Activated naive CD8-positive, alpha-beta T cell (primary cell): ENCODE results near the gene NDUFA8.

Experiments
- H3K27ac Mint-ChIP-seq: one replicate; pipeline ENCODE4 v1.8.0; 2021; ENCODE audit warnings: mixed read lengths
- H3K27me3 Mint-ChIP-seq: one replicate; pipeline ENCODE4 v1.8.0; 2021; ENCODE audit warnings: mixed read lengths
- H3K36me3 Mint-ChIP-seq: one replicate; pipeline ENCODE4 v1.8.0; 2021; ENCODE audit warnings: mixed read lengths
- H3K4me1 Mint-ChIP-seq: one replicate; pipeline ENCODE4 v1.8.0; 2021; ENCODE audit warnings: low read depth, mixed read lengths
- H3K4me3 Mint-ChIP-seq: one replicate; pipeline ENCODE4 v1.8.0; 2021; ENCODE audit warnings: mild to moderate bottlenecking, mixed read lengths
- H3K9me3 Mint-ChIP-seq: one replicate; pipeline ENCODE4 v1.8.0; 2021; ENCODE audit warnings: low read depth, mixed read lengths

Gene NDUFA8

DNA sequence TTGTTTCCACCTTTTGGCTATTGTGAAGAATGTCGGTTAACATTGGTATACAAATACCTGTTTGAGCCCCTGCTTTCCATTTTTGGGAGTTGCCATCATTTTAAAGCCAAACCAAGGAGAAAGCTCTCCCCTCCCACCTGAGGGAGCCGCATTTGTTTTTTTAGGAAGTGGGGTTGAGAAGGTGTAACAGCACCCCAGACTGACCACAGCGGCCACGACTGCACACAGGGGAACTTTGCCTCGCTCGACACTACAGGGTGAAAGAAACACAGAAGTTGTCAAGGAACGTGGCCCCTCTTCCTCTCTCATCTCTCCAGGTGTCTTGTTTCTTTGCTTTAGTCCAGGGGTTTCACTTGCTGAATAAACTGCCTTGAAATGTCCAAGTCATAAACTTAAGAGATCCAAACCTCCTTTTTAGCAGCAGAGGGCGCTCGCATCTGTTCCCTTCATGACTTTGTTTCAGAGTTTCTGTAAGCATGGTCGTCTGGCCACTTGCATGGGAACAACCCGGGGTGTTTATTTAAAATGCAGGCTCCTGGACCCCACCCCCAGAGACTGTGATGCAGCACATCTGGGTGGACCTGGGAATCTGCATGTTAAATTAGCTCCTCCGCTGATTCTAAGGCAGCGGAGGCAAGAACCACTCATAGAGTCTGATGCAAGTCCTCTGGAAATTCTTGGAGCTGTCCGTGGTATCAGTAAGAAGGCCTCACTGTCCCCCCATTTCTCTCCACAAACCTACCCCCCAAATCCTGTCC lies 64.4 kb downstream of the NDUFA8 start:
- Mint-ChIP-seq H3K27me3 (peaks cover 2% of the 10 kb centered on the region), H3K4me3 (peak overlapping the region; percentile 56), H3K4me1 (peaks cover 31% of the 10 kb centered on the region), H3K27ac (no peak overlapping the region), H3K9me3 (no peaks in the 10 kb centered on the region), H3K36me3 (no peaks in the 10 kb centered on the region)
